Peyer's patch (tissue), 4 donors: Measurements from ENCODE around the gene KMT2D.

Source experiments
- CTCF ChIP-seq, 6 experiments: fragments of 450-650 bp in 4 of 6; fragments of 200-600 bp in 2 of 6; sonication (generic) in 1 of 6; IDR thresholded peaks; one replicate each; pipeline ENCODE4 v1.5.1; 2017 to 2019; ENCODE audit warnings: antibody characterized with exemption in 6 of 6, mild to moderate bottlenecking in 3 of 6, moderate library complexity in 1 of 6
- POLR2A ChIP-seq, 2 donors: fragments of 450-650 bp; IDR thresholded peaks; one replicate each; pipeline ENCODE4 v1.5.1; 2017; ENCODE audit warnings: antibody characterized with exemption in 2 of 2, mild to moderate bottlenecking in 2 of 2, moderate library complexity in 2 of 2

- TF ChIP-seq CTCF (IDR thresholded peaks at IDR 0.05) (peak in 1 of 6 experiments; percentile 30), POLR2A (IDR thresholded peaks at IDR 0.05) (no peak)
These were observed 40.9 kb downstream of the KMT2D start for GRCh38 chr12:49019443-49020324.
